Muscle layer of colon (tissue), 2 donors: ENCODE data around the gene UBE2I.
"Not testable (repeated sequence)": the region's sequence is repeated elsewhere in the genome, so short reads cannot be mapped to it uniquely, and the experiment has no call there.

ENCODE experiments used
- H3K27ac ChIP-seq: one replicate; pipeline ENCODE4 v1.7.0; 2013; ENCODE audit warnings: low read depth, mild to moderate bottlenecking, low read length, moderate library complexity
- H3K27me3 ChIP-seq, 2 donors: one replicate each; pipeline ENCODE4 v1.7.0; 2013; ENCODE audit warnings: low read length in 2 of 2, mild to moderate bottlenecking in 2 of 2; ENCODE audit not compliant: insufficient read depth in 2 of 2, control insufficient read depth in 1 of 2
- H3K36me3 ChIP-seq: one replicate; pipeline ENCODE4 v1.7.0; 2013; ENCODE audit warnings: mild to moderate bottlenecking, low read length; ENCODE audit not compliant: insufficient read depth
- H3K4me1 ChIP-seq: one replicate; pipeline ENCODE4 v1.7.0; 2013; ENCODE audit warnings: mild to moderate bottlenecking, low read length; ENCODE audit not compliant: insufficient read depth
- H3K4me3 ChIP-seq, 2 donors: one replicate each; pipeline ENCODE4 v1.7.0; 2013; ENCODE audit warnings: low read length in 2 of 2, low read depth in 1 of 2, mild to moderate bottlenecking in 1 of 2, moderate library complexity in 1 of 2
- H3K9ac ChIP-seq: one replicate; pipeline ENCODE4 v1.7.0; 2013; ENCODE audit warnings: low read length
- H3K9me3 ChIP-seq: one replicate; pipeline ENCODE4 v1.7.0; 2013; ENCODE audit warnings: mild to moderate bottlenecking, low read length
- donor health status: abdominal sarcoma.
- donor health status: Adenocarcinoma of cecum.

UBE2I gene

GRCh38 chr16:1288813-1289476 is 20.5 kb upstream of the UBE2I start:
- H3K9me3 ChIP-seq = no peaks in the 10 kb centered on the region
- no peaks in the 10 kb centered on the region for H3K4me1 ChIP-seq
- H3K27me3 ChIP-seq = peaks cover 6 to 48% of the 10 kb centered on the region in 2 donors
- no peaks in the 10 kb centered on the region for H3K36me3 ChIP-seq
- H3K27ac ChIP-seq = no peak overlapping the region
- no peak overlapping the region for H3K4me3 ChIP-seq
- H3K9ac ChIP-seq = no peak overlapping the region

GRCh38 chr16:1289477-1289866 is 20.0 kb upstream of the UBE2I start:
- H3K27me3 ChIP-seq = peaks cover 6 to 48% of the 10 kb centered on the region in 2 donors
- no peak overlapping the region for H3K4me3 ChIP-seq
- no peaks in the 10 kb centered on the region for H3K36me3 ChIP-seq
- H3K27ac ChIP-seq = no peak overlapping the region
- no peaks in the 10 kb centered on the region for H3K4me1 ChIP-seq
- H3K9me3 ChIP-seq = no peaks in the 10 kb centered on the region
- no peak overlapping the region for H3K9ac ChIP-seq

- no peaks in the 10 kb centered on the region for H3K36me3 ChIP-seq
These were observed 19.4 kb upstream of the UBE2I start for GRCh38 chr16:1290063-1290501.

GRCh38 chr16:1290860-1291575 is 18.4 kb upstream of the UBE2I start:
- H3K4me3 ChIP-seq = no peak overlapping the region
- H3K9me3 ChIP-seq = no peaks in the 10 kb centered on the region
- H3K9ac ChIP-seq = no peak overlapping the region
- no peaks in the 10 kb centered on the region for H3K4me1 ChIP-seq
- H3K27ac ChIP-seq = no peak overlapping the region
- H3K36me3 ChIP-seq = no peaks in the 10 kb centered on the region
- H3K27me3 ChIP-seq = peaks cover 6 to 40% of the 10 kb centered on the region in 2 donors

More at GRCh38 chr16:1290063-1290501, 19.4 kb upstream of the UBE2I start:
- Histone ChIP-seq H3K9ac (no peak overlapping the region), H3K4me1 (no peaks in the 10 kb centered on the region), H3K27me3 (peaks cover 6 to 48% of the 10 kb centered on the region in 2 donors), H3K27ac (no peak overlapping the region), H3K9me3 (no peaks in the 10 kb centered on the region), H3K4me3 (no peak overlapping the region)

- Histone ChIP-seq H3K9me3 (no peaks in the 10 kb centered on the region), H3K4me3 (no peak overlapping the region), H3K9ac (no peak overlapping the region), H3K27ac (no peak overlapping the region), H3K36me3 (no peaks in the 10 kb centered on the region), H3K4me1 (no peaks in the 10 kb centered on the region), H3K27me3 (peaks cover 6 to 36% of the 10 kb centered on the region in 2 donors)
These were observed 17.9 kb upstream of the UBE2I start for GRCh38 chr16:1291576-1291974.

GRCh38 chr16:1292208-1292607 is 17.2 kb upstream of the UBE2I start:
- H3K9me3 ChIP-seq, H3K4me1 ChIP-seq, H3K36me3 ChIP-seq, H3K9ac ChIP-seq, H3K4me3 ChIP-seq, H3K27ac ChIP-seq: not testable (repeated sequence)
- peaks cover 6 to 35% of the 10 kb centered on the region in 2 donors for H3K27me3 ChIP-seq

GRCh38 chr16:1292808-1293207 is 16.6 kb upstream of the UBE2I start:
- not testable (repeated sequence) for H3K4me3 ChIP-seq, H3K9ac ChIP-seq, H3K4me1 ChIP-seq, H3K9me3 ChIP-seq, H3K36me3 ChIP-seq, H3K27ac ChIP-seq
- peaks cover 6 to 29% of the 10 kb centered on the region in 2 donors for H3K27me3 ChIP-seq

DNA sequence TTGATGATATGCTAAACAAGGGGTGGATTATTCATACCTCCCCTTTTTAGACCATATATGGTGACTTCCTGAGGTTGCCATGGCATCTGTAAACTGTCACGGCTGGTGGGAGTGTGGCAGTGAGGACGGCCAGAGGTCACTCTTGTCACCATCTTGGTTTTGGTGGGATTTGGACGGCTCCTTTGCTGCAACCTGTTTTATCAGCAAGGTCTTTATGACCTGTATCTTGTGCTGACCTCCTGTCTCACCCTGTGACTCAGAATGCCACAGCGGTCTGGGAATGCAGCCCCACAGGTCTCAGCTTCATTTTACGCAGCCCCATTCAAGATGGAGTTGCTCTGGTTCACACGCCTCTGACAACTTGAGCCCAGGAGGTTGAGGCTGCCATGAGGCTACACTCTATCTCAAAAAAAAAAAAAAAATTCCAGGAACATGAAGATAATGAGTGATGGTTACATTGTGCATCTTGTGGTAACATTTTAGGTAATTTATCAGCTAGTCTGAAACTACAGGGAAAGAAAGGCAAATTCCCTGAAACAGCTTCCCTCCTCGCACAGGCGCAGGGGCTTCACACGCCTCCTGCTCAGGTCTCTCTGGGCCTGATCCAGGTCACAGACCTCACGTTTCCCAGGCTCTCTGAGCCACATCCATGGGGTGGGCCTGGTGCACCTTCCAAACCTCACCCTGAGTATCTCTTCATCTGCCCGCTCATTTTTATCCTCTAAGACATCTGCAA is 15.3 kb upstream of the UBE2I start:
- Histone ChIP-seq H3K4me1 (no peaks in the 10 kb centered on the region), H3K9ac (no peak overlapping the region), H3K36me3 (no peaks in the 10 kb centered on the region), H3K4me3 (no peak overlapping the region), H3K27me3 (peaks cover 6 to 24% of the 10 kb centered on the region in 2 donors), H3K27ac (no peak overlapping the region), H3K9me3 (no peaks in the 10 kb centered on the region)

DNA sequence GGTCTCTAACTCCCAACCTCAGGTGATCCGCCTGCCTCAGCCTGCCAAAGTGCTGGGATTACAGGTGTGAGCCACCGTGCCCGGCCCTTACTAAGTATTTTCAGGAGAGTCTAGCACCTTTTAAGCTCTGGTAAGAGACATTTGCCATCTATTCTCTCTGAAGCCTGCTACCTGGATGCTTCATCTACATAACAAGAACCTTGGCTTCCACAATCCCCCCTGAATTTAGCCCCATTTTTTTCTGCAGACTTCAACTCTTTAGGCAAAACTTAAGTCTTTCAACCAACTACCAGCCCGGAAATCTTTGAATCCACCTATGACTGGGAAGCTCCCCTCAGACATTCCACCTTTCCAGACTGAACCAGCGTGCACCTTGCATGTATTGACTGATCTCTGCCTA is 14.0 kb upstream of the UBE2I start:
- Histone ChIP-seq H3K27me3 (peaks cover 13 to 27% of the 10 kb centered on the region in 2 donors), H3K27ac (no peak overlapping the region), H3K9ac (no peak overlapping the region), H3K4me3 (no peak overlapping the region), H3K9me3 (no peaks in the 10 kb centered on the region), H3K4me1 (no peaks in the 10 kb centered on the region), H3K36me3 (no peaks in the 10 kb centered on the region)

DNA sequence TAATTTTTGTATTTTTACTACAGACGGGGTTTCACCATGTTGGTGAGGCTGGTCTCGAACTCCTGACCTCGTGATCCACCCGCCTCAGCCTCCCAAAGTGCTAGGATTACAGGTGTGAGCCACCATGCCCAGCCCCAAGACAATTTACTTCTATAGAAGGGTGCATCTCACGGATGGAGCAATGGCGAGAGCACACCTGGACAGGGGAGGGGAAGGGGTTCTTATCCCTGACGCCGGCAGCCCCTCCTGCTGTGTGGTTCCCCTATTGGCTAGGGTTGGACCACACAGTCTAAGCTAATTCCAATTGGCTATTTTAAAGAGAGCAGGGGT is 12.8 kb upstream of the UBE2I start:
- not testable (repeated sequence) for H3K36me3 ChIP-seq, H3K4me3 ChIP-seq, H3K4me1 ChIP-seq, H3K9me3 ChIP-seq, H3K27ac ChIP-seq, H3K9ac ChIP-seq
- H3K27me3 ChIP-seq = peaks cover 23 to 37% of the 10 kb centered on the region in 2 donors

GRCh38 chr16:1297018-1297696 is 12.3 kb upstream of the UBE2I start:
- Histone ChIP-seq H3K4me3 (no peak overlapping the region), H3K36me3 (no peaks in the 10 kb centered on the region), H3K4me1 (no peaks in the 10 kb centered on the region), H3K27ac (no peak overlapping the region), H3K9me3 (no peaks in the 10 kb centered on the region), H3K27me3 (peaks cover 25 to 36% of the 10 kb centered on the region in 2 donors), H3K9ac (no peak overlapping the region)
